NCI-H2196 (cell line): Measurements from ENCODE around the gene SNN.
A peak's percentile ranks its signal among the peaks of the same experiment; 100 is the strongest.

Experiments
- DNase-seq: peaks from one replicate; lab custom pipeline; 2025; ENCODE audit not compliant: unreplicated experiment; lab: John Stamatoyannopoulos, UW

Gene SNN

DNA sequence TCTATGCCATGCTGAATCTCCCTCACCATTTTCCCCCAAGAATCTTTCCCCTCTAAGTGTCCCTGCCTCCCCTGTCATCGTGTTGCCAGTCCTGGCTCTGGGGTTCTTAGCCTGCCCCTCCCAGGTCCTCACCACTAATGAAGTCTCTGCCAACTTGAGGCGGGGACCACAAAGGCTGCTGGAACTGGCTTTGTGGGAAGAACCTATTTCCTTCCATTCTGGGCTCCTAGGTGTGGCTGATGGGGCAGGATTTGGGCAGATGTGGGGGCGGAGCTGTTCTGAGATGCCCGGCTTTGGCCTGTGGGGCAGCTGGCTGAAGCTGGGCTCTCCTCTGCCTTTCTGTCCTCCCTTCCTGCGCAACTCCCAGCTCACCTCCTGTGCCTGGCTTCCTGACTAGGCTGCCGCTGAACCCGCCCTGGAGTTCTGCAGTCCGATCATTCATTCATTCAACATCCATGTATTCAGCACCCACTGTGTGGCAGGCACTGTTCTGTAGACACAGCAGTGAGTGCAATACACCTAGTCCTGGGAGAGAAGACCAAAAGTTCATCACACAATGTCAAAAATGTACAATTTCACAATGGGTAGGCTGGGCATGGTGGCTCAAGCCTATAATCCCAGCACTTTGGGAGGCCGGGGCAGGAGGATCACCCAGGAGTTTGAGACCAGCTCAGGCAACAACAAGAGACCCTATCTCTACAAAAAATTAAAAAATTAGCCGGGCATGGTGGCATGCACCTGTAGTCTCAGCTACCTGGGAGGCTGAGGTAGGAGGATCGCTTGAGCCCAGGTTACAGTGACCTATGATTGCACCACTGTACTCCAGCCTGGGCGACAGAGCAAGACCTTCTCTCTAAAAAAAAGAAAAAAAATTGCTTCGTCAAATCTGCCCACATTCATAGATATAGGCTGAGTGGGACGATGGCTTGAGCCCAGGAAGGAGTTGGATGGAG, 1.9 kb upstream of the SNN start:
- DNase-seq, result no peak

DNA sequence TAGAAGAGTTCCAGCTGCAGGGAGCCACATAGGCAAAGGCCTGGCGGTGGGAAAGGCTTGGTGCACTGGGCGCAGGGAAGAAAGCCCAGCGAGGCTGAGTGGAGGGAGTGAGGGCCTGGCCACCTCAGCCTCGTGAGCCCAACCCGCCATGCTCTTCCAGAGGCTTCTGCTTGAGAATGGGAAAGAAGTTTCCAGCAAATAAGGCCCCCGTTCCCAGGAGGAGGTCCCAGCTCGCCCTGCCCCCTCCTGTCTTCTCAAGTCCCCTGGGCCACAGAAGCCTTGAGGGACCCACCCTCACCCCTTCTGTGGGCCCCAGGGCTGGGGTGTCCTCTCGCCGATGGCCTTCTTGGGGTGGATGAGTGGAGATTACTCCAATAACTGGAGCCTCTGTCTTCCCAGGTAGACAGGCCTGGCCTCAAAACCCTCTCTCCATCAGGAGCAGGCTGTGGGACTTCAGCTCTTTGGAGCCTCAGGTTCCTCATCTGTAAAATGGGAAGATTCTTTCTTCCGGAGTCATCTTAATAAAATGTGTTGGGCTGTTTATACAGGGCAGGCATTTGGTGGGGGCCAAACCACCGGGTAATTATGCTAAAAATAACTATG, 933 bp upstream of the SNN start:
- DNase-seq, result no peak

DNA sequence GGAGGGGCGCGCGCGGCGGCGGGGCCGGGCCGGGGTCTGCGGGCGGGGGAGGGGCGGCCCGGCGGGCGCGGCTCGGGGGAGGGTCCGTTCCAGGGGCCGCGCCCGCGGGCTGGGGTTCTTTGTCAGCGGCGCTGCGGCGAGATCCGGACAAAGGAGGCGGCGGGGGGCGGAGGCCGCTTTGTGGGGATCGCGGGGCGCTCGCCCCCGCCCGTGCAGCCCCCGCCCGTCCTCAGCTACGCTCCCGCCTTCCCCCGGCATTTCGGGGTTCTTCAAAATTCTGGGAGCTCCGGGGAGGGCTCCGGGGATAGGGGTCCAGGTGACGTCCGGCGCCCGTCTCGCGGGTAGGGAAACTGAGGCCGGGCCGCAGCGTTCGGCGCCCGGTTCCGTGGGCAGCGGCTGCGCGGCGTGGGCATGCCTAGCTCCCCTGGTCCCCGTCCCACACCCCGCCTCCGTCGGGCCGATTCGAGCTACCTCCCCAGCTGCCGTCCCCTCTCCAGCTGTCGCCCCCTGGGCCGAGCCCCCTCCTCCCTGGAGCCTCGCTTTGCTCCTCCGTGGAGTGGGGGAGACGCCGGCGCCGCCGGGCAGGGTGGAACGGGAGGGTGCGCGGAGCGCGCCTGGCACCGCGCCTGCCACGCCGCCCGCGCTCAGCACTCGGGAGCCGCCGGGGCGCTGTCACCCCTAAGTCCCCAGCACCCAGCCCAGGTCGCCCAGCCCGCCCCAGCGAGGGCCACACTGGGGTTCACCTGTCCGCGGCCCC, 546 bp downstream of the SNN start:
- no peak for DNase-seq

DNA sequence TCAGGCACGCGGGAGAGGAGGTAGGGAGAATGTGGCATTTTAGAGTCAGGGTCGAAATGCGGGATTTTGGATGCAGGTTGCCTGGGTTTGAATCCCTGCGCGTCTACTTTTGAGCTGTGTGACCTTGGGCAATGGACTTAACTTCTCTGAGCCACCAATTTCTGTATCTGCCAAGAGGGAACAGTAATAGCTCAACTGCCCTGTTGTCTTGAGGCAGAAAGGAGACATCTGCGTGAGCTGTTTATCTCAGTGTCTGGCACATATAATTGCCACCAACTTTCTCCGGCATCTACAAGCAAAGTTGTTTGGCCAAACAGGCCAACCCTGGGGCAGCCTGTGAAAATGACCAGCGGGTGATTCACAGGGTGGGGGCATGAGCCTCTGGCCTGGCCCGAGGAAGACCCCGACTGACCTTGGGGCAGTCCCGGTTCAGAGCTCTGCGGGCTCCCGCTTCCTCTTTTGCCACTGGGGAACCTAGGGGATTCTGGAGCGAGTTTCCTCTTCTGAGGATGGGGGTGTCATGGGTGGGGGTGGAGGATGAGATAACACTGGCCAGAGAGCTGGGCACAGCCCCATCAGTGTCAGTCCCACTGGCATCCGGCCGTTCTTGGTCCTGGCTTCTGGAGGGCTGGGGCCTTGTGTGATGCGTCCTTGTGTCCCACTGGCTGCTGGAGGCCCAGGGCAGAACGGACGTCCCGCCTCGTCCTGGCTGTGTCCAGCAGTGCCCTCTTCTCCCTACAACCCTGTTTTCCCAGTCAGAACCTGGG, 1.3 kb downstream of the SNN start:
- no peak for DNase-seq

DNA sequence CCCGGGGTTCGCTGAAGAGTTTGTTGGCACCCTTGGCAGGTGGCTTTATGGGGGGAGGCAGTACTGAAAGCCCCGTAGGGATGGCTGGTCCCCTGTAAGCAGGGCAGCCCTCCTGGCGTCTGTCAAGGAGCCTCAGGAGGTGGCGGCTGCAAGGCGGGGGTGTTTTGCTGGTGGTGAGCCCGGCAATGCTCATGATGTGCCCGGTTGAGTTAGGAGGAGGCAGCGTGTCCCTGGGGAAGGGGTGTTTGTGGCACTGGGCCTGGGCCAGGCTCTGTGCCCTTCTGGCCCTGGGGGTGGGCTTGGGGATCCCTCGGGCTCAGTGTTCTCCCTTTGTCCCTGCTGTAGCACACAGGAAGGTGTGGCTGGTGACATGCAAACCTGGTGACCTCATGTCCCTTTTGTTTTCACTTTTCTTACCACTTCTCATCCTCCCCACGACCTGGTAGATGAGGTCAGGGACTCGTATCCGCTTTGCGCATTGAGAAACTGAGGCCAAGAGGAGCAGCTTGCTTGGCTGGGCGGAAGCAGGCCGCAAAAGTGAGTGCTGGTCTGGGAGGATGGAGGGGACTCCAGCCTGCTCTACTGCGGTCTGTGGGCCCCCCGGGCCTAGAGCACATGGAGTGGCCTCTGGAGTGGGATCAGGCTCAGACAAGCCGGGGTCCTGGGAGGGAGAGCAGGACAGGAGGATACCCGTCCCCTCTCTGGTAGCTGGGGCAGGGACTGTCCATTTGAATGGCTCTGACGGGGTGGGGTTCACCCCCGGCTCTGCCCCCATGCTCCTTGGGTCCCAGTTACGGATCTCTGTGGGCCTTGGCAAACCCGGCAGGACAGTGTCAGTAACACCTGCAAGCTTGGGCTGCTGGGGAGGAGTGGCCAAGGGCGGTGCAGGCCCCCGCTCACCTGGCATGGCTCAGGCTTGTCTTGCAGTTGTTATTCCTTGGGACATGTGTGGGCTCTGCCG, 2.2 kb downstream of the SNN start:
- no peak for DNase-seq

DNA sequence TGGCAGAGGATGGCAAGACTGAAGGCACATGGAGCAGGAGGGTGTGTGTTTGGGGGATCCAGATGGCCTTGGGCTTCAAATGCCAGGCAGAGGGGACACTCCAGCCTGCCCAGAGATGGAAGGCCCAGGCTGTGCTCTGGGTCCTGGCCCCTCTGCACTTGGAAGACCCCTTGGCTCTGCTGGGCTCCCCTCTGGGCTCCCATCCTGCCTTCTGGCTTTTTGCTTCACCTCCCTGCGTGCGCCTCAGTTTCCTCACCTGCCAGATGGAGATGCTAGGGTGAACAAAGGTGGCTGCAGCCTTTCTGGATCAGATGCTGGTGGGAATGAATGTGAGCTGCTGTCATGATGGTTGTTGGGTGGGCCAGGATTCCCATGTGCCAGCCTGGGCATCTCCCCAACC, 3.0 kb downstream of the SNN start:
- no peak for DNase-seq

DNA sequence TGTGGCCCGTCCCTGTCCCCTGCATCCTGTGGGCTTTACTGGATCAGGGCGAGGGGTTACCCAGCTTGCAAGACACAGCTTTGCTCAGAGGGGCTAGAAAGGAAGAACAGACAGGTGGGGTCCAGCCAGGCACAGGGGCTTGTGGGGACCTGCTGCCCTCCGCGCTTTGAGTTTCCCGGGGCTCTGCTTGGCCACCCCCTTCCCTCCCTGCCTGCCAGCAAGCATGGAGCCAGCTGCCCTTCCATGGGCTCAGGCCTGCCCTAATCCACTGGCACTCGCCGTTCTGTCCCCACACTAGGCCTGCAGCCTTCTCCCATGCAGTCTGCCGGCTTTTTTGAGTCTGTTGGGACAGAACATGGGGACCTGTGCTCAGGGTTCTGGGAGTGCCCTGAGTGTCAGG, 3.4 kb downstream of the SNN start:
- no peak for DNase-seq

DNA sequence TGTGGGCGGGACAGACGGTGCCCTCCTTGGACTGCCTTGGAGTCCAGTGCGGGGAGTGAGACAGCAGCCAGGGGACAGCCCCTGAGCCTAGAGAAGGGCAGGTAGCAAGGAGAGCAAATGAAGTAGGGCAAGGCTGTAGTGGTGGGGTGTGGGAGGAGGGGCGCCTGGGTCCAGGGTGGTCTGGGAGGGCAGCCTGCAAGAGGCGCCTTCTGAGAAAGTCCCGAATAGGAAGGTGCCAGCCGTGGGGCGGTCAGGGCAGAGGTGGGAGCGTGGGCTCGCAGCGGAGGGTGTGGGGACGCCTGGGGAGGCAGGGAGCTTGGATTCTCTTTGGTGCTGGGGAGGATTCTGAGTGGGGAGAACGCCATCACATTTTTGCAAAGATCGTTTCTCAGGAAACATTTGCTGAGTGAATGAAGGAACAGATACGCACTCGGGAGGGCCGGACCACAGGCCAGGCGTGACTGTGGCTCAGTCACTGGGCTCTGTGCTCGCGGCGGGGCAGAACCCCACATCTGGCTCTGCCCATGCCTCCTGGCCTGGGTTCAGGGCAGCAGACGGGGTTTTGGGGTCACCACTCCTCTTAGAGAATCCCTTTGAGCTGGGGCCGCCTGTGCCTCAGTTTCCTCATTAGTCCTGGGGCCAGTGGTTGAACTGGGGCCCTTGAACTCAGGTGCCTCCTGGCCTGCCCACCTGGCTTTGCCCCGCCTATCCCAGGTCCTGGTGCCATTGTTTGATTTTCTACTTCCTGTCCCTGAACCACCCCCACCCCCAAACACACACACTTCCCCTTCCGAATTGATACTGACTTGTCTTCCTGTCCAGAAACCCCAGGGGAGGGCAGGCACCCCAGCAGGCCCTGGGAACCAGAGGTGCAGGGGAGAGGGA, 4.2 kb downstream of the SNN start:
- DNase-seq, result no peak

DNA sequence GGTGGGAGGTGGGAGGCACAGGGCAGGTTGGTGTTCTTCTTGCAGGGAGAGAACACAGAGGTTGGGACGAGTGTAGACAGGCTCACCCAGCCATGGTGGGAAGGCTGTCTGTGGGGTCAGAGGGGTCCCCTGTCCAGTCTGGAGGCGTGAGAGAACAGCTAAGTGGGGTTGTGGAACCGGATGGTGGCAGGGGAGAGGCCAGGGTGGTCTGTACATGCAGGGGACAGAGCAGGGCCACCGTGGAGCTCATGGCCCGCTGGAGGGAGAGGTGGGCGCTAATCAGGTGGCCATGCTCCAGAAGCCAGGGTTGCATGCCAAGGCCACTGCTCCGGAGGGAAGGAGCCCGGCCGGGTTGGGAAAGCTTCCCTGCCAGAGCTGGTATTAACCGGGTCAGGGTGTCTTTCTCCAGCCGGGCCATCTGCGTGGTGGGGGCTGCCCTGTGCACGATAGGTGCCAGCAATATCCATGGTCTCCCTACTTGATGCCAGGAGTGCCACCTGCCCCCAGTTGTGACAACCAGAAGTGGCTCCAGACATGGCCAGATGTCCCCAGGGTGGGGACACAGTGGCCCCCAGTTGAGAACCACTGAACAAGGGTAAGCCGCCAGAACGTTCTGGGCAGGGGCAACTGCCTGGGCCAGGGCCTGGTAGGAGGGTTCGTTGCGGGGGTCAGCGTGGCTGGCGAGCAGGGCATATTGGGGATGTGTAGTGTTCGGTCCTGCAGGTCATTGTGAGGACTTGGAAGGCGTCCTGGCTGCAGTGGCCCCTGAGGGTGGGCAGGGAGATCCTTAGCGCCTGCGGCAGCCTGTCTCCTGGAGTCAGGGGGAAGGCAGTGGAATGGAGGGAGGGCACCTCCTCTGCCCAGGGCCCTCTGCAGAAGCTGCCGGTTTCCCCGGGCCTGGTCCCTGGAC, 5.1 kb downstream of the SNN start:
- DNase-seq, result no peak

DNA sequence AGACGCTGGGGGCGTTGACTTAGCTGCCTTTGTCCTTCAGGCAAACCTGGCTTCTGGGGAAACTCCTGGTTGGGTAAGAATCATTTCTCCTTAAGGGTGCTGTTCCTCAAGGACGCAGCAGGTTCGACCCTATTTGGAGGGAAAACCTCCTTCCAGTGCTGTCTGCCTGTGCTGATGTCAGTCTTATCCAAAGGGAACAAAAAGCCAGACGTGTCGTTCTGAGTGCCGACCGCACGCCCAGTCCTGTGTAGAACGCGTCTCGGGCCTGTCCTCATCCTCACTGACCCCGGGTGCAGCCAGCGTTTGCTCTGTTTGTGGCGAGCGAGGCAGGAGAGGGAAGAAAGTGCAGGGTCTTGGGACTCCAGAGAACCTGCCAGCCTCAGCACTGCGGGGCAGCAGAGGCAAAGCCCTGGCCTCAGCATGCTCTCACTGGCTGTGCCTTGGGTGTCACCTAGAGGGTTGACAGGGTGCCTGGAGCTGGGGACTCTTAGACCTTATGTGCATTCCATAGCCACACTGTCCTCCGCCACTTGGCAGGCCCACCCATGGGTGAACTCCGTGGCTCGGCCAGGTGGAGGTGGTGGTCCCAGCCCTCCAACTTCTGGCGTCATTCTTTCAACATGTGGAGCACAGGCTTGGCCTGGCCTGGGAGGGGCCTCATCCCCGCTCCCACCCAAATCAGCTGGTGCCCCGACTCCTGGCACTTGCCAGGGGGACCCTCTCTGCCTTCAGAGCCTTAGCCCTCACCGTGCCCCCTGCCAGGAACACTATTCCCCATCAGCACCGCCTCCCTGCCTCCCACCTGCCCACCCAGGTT, 6.0 kb downstream of the SNN start:
- DNase-seq, result no peak

DNA sequence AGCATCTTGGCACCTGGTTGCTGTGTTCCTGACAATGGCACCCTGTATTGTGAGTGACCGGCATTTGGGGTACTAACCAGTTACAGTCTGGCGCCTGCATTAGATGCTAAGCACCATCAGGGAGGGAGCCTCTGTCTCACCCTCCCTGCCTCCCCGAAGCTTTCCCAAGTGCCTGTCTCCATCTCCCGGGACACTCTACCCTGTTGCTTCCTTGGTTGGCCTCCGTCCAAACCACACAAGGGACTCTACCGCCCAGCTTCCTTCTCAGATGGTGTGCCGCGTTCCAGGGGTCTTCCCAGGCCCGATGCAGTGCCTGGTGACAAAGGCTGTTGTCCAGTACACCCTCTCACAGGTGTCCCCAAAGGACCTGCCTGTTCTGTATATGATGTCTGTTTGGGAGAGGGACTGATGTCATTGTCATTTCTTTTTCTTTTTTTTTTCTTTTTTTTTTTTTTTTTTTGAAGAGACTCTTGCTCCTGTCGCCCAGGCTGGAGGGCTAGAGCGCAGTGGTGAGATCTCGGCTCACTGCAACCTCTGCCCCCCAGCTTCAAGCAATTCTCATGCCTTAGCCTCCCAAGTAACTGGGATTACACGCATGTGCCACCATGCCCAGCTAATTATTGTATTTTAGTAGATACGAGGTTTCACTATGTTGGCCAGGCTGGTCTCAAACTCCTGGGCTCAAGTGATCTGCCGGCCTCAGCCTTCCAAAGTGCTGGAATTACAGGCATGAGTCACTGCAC, 6.7 kb downstream of the SNN start:
- peak; percentile 32 for DNase-seq

DNA sequence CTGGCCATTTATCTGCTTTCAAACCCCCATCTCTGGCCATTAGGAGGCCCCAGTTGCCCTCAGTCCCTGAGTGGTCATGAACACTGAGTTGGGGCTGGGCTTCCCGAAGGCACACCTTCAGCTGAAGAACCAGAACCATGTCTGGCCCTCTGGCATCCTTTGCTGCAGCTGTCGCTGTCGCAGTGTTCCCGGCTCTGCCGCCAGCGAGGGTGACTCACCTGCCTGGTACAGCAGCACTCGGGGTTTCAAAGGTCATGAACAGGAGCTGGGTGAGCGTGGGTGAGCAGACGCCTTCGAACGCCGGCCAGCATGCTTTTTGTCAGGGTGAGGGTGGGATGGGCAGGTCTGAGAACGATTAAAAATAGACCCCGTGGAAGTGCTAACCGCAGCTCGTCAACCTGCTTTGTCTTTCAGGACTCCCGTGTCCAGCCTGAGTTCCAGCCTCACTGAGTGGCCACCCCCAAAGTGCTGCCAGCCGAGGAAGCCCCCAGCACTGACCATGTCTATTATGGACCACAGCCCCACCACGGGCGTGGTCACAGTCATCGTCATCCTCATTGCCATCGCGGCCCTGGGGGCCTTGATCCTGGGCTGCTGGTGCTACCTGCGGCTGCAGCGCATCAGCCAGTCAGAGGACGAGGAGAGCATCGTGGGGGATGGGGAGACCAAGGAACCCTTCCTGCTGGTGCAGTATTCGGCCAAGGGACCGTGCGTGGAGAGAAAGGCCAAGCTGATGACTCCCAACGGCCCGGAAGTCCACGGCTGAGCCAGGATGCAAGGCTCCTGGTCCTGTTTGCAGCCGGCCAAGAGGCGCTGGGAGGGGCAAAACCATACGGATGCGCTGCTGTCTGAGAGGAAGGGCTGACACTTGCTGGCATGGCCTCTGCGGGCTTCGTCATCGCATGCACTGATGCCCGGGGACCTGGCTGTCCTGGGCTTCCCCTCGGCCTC, 7.6 kb downstream of the SNN start:
- peak; percentile 76 for DNase-seq

DNA sequence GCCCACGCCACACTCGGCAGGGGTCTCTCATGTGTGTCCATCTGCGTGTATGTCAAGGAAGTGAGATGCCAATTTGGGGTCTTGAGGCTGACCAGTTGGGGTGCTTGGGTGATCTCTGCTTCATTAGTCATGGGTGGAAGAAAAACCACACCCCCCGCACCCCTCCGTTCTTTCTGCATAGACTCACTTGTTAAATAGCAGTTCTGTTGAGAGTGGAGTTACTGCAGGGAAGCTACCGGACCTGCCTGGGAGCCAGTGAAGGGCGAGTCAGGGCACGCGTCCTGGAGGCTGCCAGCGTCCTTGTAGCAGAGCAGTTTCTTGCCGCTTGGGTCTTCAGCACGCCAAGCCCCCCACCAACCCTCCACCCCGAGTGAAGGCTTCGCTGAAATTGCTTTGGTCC, 8.5 kb downstream of the SNN start:
- no peak for DNase-seq

DNA sequence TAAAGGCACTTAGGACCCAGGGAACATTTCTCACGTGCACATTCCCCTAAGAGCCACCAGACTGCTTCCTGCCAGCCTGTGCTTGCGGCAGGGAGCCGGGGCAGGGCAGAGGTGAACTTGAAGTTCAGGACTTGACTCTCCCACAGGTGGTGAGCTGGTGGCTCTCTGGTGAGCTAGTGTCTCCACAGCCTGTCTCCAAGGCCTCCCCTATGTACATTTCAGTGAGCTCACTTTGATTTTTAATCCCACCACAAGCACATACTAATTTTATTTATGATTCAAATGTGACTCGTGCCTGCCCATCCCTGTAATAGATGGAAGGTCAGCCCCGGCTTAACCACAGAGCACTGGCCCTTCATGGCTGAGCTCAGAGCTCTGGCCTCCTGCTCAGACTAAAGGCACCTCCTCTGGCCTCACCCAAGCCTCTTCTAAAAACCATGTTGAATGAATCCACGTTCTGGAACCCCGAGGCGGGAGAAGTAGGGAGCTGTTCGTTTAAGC, 9.2 kb downstream of the SNN start:
- DNase-seq, result no peak
